Type B pancreatic cell (in vitro differentiated cells): ENCODE results near the gene CDK17. TPM values are rescaled to one million over a fixed set of nuclear protein-coding genes. Genes with fewer than 3 reads are reported as not detected.

Experiments used
- DNase-seq: peaks from one replicate; pipeline ENCODE4 v3.0.0; 2021; ENCODE audit warnings: mixed read lengths; ENCODE audit not compliant: unreplicated experiment; ENCODE audit errors: extremely low spot score
- H3K27ac Mint-ChIP-seq: 2 replicates; pipeline ENCODE4 v1.8.0; 2021; ENCODE audit warnings: mild to moderate bottlenecking, mixed read lengths
- H3K27me3 Mint-ChIP-seq: 2 replicates; pipeline ENCODE4 v1.8.0; 2021; ENCODE audit warnings: mixed read lengths
- H3K36me3 Mint-ChIP-seq: 2 replicates; pipeline ENCODE4 v1.8.0; 2021; ENCODE audit warnings: mixed read lengths
- H3K4me1 Mint-ChIP-seq: one replicate; pipeline ENCODE4 v1.8.0; 2021; ENCODE audit warnings: mixed read lengths; ENCODE audit not compliant: unreplicated experiment
- H3K4me3 Mint-ChIP-seq: 2 replicates; pipeline ENCODE4 v1.8.0; 2021; ENCODE audit warnings: mild to moderate bottlenecking, mixed read lengths
- H3K9me3 Mint-ChIP-seq: 2 replicates; pipeline ENCODE4 v1.8.0; 2021; ENCODE audit warnings: mixed read lengths
- CTCF ChIP-seq: fragments of 200-600 bp; sonication (generic); conservative IDR thresholded peaks from 2 replicates; pipeline ENCODE4 v1.5.0; 2021; ENCODE audit warnings: antibody characterized with exemption, mild to moderate bottlenecking
- total RNA-seq: library from RNA; stranded (reverse); gene quantifications from 2 replicates; pipeline ENCODE4 v1.2.1, GENCODE V29; 2021; ENCODE audit warnings: low replicate concordance

Gene CDK17
- total RNA-seq, 1 donor from 2014 or later, result 25.2 TPM

GRCh38 chr12:96265400-96265799, 134.8 kb downstream of the CDK17 start:
- H3K27me3 Mint-ChIP-seq, result no peaks in the 10 kb centered on the region
- H3K4me3 Mint-ChIP-seq, result no peak overlapping the region
- DNase-seq, result no peak
- no peak for TF ChIP-seq CTCF
- H3K9me3 Mint-ChIP-seq, result no peaks in the 10 kb centered on the region
- no peak overlapping the region for H3K27ac Mint-ChIP-seq
- peaks cover 42% of the 10 kb centered on the region for H3K36me3 Mint-ChIP-seq
- no peaks in the 10 kb centered on the region for H3K4me1 Mint-ChIP-seq

- H3K9me3 Mint-ChIP-seq, result no peaks in the 10 kb centered on the region
- H3K27ac Mint-ChIP-seq, result peak overlapping the region; percentile 9
- H3K4me3 Mint-ChIP-seq, result no peak overlapping the region
- no peak for TF ChIP-seq CTCF
- DNase-seq, result no peak
- H3K4me1 Mint-ChIP-seq, result no peaks in the 10 kb centered on the region
- no peaks in the 10 kb centered on the region for H3K27me3 Mint-ChIP-seq
- peaks cover 41% of the 10 kb centered on the region for H3K36me3 Mint-ChIP-seq
These were observed 136.8 kb downstream of the CDK17 start for GRCh38 chr12:96263449-96263902.

GRCh38 chr12:96261557-96261956, 138.7 kb downstream of the CDK17 start:
- Mint-ChIP-seq H3K27me3 (no peaks in the 10 kb centered on the region), H3K4me3 (no peak overlapping the region), H3K4me1 (no peaks in the 10 kb centered on the region), H3K9me3 (no peaks in the 10 kb centered on the region), H3K27ac (no peak overlapping the region), H3K36me3 (peaks cover 41% of the 10 kb centered on the region)
- TF ChIP-seq CTCF, result no peak
- no peak for DNase-seq

GRCh38 chr12:96260644-96261043, 139.6 kb downstream of the CDK17 start:
- H3K9me3 Mint-ChIP-seq, result no peaks in the 10 kb centered on the region
- peaks cover 38% of the 10 kb centered on the region for H3K36me3 Mint-ChIP-seq
- TF ChIP-seq CTCF, result no peak
- no peaks in the 10 kb centered on the region for H3K27me3 Mint-ChIP-seq
- H3K27ac Mint-ChIP-seq, result no peak overlapping the region
- DNase-seq, result no peak
- no peak overlapping the region for H3K4me3 Mint-ChIP-seq
- H3K4me1 Mint-ChIP-seq, result no peaks in the 10 kb centered on the region

GRCh38 chr12:96260231-96260630, 140.0 kb downstream of the CDK17 start:
- TF ChIP-seq CTCF, result no peak
- Mint-ChIP-seq H3K4me1 (no peaks in the 10 kb centered on the region), H3K36me3 (peaks cover 38% of the 10 kb centered on the region), H3K9me3 (no peaks in the 10 kb centered on the region), H3K27me3 (no peaks in the 10 kb centered on the region), H3K27ac (no peak overlapping the region), H3K4me3 (no peak overlapping the region)
- DNase-seq, result no peak
